ENCODE measurements around the gene LMO7.
"Not testable (repeated sequence)": the region's sequence is repeated elsewhere in the genome, so short reads cannot be mapped to it uniquely, and the experiment has no call there.

The LMO7 gene

GRCh38 chr13:75647126-75647784 is 11.1 kb downstream of the LMO7 start:
- DNase-seq (ENCODE audit: low read depth, low spot score): peak; percentile 53

- no peak for DNase-seq (ENCODE audit: low read depth, low spot score)
Observed at GRCh38 chr13:75648446-75648845, 12.3 kb downstream of the LMO7 start.

- no peak for DNase-seq (ENCODE audit: low read depth, low spot score)
Observed at GRCh38 chr13:75651013-75651412, 14.9 kb downstream of the LMO7 start.

- DNase-seq (ENCODE audit: low read depth, low spot score): no peak
Observed at GRCh38 chr13:75652726-75653125, 16.6 kb downstream of the LMO7 start.

- no peak for DNase-seq (ENCODE audit: low read depth, low spot score)
Observed at GRCh38 chr13:75656425-75656989, 20.4 kb downstream of the LMO7 start.

- no peak for DNase-seq (ENCODE audit: low read depth, low spot score)
Observed at GRCh38 chr13:75657111-75657510, 21.0 kb downstream of the LMO7 start.

GRCh38 chr13:75660694-75661093 is 24.6 kb downstream of the LMO7 start:
- no peak for DNase-seq (ENCODE audit: low read depth, low spot score)

- DNase-seq (ENCODE audit: low read depth, low spot score): no peak
Observed at GRCh38 chr13:75661443-75661842, 25.3 kb downstream of the LMO7 start.

- peak; percentile 28 for DNase-seq (ENCODE audit: low read depth, low spot score)
Observed at GRCh38 chr13:75666646-75667351, 30.7 kb downstream of the LMO7 start.

GRCh38 chr13:75669706-75670105 is 33.6 kb downstream of the LMO7 start:
- no peak for DNase-seq (ENCODE audit: low read depth, low spot score)

- DNase-seq (ENCODE audit: low read depth, low spot score): no peak
Observed at GRCh38 chr13:75670496-75670895, 34.4 kb downstream of the LMO7 start.

- DNase-seq (ENCODE audit: low read depth, low spot score): peak; percentile 37
Observed at GRCh38 chr13:75675421-75675820, 39.3 kb downstream of the LMO7 start.

GRCh38 chr13:75679459-75679858 is 43.3 kb downstream of the LMO7 start:
- DNase-seq (ENCODE audit: low read depth, low spot score): no peak

GRCh38 chr13:75680251-75680650 is 44.1 kb downstream of the LMO7 start:
- not testable (repeated sequence) for DNase-seq (ENCODE audit: low read depth, low spot score)

- no peak for DNase-seq (ENCODE audit: low read depth, low spot score)
Observed at GRCh38 chr13:75682326-75682725, 46.2 kb downstream of the LMO7 start.

- DNase-seq (ENCODE audit: low read depth, low spot score): peak; percentile 83
Observed at GRCh38 chr13:75685239-75685697, 49.1 kb downstream of the LMO7 start.

GRCh38 chr13:75687150-75687763 is 51.1 kb downstream of the LMO7 start:
- DNase-seq (ENCODE audit: low read depth, low spot score): peak; percentile 50

- DNase-seq (ENCODE audit: low read depth, low spot score): no peak
Observed at GRCh38 chr13:75689686-75690085, 53.6 kb downstream of the LMO7 start.

GRCh38 chr13:75690607-75691006 is 54.5 kb downstream of the LMO7 start:
- DNase-seq (ENCODE audit: low read depth, low spot score): no peak

GRCh38 chr13:75691183-75691582 is 55.1 kb downstream of the LMO7 start:
- no peak for DNase-seq (ENCODE audit: low read depth, low spot score)

GRCh38 chr13:75693227-75693626 is 57.1 kb downstream of the LMO7 start:
- no peak for DNase-seq (ENCODE audit: low read depth, low spot score)

GRCh38 chr13:75694722-75695121 is 58.6 kb downstream of the LMO7 start:
- DNase-seq (ENCODE audit: low read depth, low spot score): no peak
